Measurements from ENCODE around the gene SLC38A8. TPM values are rescaled to one million over a fixed set of nuclear protein-coding genes. Genes with fewer than 3 reads are reported as not detected.

Gene SLC38A8
- total RNA-seq, 1 experiment from 2014 or later, result not detected

DNA sequence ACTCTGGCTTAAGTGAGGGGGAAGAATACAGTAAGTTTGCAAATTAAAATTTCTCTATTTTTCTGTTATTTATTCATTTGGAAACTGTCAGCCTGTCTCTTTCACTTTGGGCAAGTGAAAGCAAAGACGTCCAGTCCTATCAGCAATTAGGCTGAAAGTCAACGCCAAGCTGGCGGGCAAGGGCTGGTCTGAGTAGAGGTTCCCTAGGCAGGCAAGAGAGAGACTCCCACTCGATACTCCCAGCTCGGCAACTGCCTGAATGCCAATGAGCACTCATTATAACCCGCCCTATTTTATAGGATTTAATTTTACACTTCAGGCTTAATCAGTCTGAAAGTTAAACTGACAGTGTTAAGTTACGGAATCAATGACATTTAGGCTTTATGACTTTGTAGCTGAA, 14.3 kb upstream of the SLC38A8 start:
- no peak overlapping the region for H3K4me3 ChIP-seq
- no peaks in the 10 kb centered on the region for H3K9me3 ChIP-seq
- no peaks in the 10 kb centered on the region; the same call in 1 of the 2 replicates for H3K36me3 ChIP-seq
- no peaks in the 10 kb centered on the region for H3K27me3 ChIP-seq
- DNase-seq, result no peak

GRCh38 chr16:84055801-84056634, 13.4 kb upstream of the SLC38A8 start:
- no peaks in the 10 kb centered on the region for H3K27me3 ChIP-seq

DNA sequence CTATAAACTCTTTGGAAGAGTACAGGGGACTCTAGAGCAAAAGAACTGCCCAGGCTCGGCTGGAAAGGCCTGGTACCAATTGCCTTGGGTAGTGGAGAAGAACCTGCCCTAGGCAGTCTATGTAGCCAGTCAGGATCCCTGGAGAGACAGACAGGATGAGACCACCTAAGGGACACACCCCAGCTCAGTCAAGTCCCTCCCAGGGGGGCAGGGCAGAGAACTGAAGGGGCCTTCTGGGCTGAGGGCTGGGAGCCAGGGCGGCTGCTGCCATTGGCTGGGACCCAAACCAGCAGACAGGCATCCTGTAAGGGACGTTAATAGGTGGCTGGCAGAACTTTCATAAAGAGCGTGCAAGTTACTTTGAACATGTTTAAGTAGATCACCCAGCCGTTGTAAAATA, 12.8 kb upstream of the SLC38A8 start:
- no peak overlapping the region for H3K4me3 ChIP-seq
- H3K27me3 ChIP-seq, result no peaks in the 10 kb centered on the region
- DNase-seq, result no peak
- no peaks in the 10 kb centered on the region; the same call in 1 of the 2 replicates for H3K36me3 ChIP-seq
- no peaks in the 10 kb centered on the region for H3K9me3 ChIP-seq

More at GRCh38 chr16:84055801-84056634, 13.4 kb upstream of the SLC38A8 start:
- Histone ChIP-seq H3K9me3 (no peaks in the 10 kb centered on the region), H3K4me3 (no peak overlapping the region), H3K36me3 (no peaks in the 10 kb centered on the region; the same call in 1 of the 2 replicates)
- no peak for DNase-seq

GRCh38 chr16:84054916-84055315, 12.3 kb upstream of the SLC38A8 start:
- no peaks in the 10 kb centered on the region; the same call in 1 of the 2 replicates for H3K36me3 ChIP-seq
- DNase-seq, result no peak
- no peaks in the 10 kb centered on the region for H3K9me3 ChIP-seq
- no peaks in the 10 kb centered on the region for H3K27me3 ChIP-seq
- no peak overlapping the region for H3K4me3 ChIP-seq

DNA sequence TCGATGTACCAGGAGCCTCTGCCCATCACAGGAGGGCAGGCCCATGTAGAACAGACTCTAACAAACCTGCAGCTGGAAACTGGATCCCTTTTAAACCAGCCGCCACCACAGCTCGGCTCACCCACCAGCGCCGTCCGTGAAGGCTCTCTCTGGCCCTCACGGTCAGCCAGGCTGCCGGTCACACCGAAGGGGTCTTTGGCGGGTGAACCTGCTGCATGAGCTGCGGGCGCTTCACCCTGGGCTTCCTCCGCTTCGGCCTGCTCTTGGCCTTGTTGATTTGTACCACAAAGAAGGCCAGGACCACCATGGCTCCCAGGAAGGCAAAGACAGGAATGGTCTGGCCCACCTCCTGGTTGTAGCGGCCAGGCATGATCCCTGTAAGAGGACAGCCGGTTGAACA, 11.7 kb upstream of the SLC38A8 start:
- no peak overlapping the region for H3K4me3 ChIP-seq
- no peaks in the 10 kb centered on the region; the same call in 1 of the 2 replicates for H3K36me3 ChIP-seq
- no peak for DNase-seq
- no peaks in the 10 kb centered on the region for H3K27me3 ChIP-seq
- H3K9me3 ChIP-seq, result no peaks in the 10 kb centered on the region

DNA sequence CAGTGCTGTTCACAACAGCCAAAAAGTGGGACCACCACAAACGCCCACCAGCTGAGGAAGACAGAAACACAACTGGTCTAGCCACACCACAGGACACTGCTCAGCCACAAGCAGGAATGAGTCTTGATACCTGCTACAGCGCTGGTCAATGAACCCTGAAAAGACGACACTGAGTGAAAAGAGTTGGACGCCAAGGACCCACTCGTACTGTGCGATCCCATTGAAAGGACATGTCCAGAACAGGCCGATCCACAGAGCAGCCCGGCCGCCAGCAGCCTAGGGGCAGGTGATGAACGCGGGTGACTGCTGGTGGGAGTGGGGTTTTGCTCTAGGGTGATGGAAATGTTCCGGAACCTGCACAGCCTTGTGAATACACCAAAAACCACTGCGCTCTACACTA, 10.6 kb upstream of the SLC38A8 start:
- DNase-seq, result no peak
- Histone ChIP-seq H3K4me3 (no peak overlapping the region), H3K27me3 (no peaks in the 10 kb centered on the region), H3K36me3 (no peaks in the 10 kb centered on the region; the same call in 1 of the 2 replicates), H3K9me3 (no peaks in the 10 kb centered on the region)

DNA sequence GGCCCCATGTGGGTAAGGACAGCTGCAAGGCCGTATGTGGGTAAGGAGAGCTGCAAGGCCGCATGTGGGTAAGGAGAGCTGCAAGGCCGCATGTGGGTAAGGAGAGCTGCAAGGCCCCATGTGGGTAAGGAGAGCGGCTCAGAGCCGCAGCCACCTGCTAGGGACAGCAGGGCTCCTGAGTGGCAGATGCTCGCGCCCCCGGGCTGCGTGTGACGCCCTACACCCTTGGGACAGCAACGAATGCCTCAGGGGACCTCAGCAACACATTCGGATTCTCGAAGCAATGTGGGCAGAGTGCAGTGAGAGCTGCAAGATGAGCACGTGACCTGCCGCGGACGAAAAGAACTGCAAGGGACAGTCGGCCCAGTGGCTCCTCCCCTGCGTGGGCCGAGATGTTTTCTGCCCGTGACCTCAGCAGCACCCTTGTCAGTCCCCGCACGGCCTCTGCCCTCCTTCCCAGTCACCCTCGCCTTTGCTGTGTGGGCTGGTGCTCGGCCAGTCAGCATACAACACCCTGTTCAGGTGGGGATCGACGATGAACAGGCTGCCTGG, 9.6 kb upstream of the SLC38A8 start:
- H3K27me3 ChIP-seq, result no peaks in the 10 kb centered on the region
- no peak for DNase-seq
- no peaks in the 10 kb centered on the region for H3K9me3 ChIP-seq
- no peak overlapping the region for H3K4me3 ChIP-seq
- no peaks in the 10 kb centered on the region; the same call in 1 of the 2 replicates for H3K36me3 ChIP-seq

- Histone ChIP-seq H3K9me3 (no peaks in the 10 kb centered on the region), H3K36me3 (no peaks in the 10 kb centered on the region; the same call in 1 of the 2 replicates), H3K27me3 (no peaks in the 10 kb centered on the region), H3K4me3 (no peak overlapping the region)
- DNase-seq, result no peak
Observed at GRCh38 chr16:84050316-84050715, 7.7 kb upstream of the SLC38A8 start.

DNA sequence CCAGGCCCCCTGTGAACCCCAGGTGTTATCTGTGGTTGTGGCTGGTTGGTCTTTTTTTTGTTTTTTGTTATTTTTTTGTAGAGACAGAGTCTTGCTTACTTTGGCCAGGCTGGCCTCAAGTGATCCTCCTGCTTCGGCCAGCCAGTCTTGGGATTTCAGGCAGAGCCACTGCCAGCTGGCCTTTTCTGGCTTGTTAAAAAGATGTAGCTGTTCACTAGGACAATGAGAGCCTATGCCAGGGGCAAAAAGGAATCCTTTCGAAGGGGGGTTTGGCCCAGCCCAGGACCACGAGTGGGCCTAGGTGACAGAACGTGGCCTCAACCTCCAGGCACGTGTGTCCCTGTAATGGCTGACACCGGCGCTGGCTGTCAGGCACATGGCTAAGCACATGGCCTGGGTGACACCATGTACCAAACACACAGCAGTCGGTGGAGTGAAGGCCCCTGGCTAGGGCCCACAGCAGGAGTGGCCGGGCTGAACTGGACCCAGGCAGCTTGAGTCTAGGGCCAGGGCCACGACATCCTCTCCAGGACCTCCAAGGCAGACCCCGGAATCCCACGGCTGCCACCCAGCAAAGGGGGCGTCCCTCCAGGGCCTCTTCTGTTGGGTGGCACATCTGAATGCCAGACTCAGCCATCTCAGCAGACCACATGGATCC, 6.9 kb upstream of the SLC38A8 start:
- H3K9me3 ChIP-seq, result no peaks in the 10 kb centered on the region
- H3K27me3 ChIP-seq, result no peaks in the 10 kb centered on the region
- no peak overlapping the region for H3K4me3 ChIP-seq
- no peaks in the 10 kb centered on the region for H3K36me3 ChIP-seq
- no peak for DNase-seq

DNA sequence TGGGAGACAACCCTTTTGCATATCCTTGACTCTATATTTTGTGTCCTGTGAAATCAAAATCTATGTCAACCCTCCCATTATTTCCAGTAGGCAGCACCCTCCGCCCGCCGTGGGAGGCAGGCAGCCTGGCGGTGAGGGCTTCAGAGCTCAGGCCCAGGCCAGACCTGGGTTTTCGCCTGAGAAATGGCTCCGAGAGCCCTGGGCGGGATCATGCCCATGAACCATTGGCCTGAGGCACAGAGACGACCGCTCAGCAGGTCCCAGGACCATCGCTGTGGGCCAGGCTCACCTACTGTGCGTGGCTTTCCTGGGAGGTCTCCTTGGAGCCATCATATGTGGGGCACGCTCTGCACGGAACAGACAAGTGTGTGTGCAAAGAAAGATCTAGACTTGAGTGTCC, 6.3 kb upstream of the SLC38A8 start:
- no peak for DNase-seq
- H3K4me3 ChIP-seq, result no peak overlapping the region
- H3K36me3 ChIP-seq, result no peaks in the 10 kb centered on the region
- no peaks in the 10 kb centered on the region for H3K27me3 ChIP-seq
- H3K9me3 ChIP-seq, result no peaks in the 10 kb centered on the region

GRCh38 chr16:84048270-84048669, 5.7 kb upstream of the SLC38A8 start:
- no peak for DNase-seq
- no peaks in the 10 kb centered on the region for H3K36me3 ChIP-seq
- H3K27me3 ChIP-seq, result no peaks in the 10 kb centered on the region
- H3K4me3 ChIP-seq, result no peak overlapping the region
- H3K9me3 ChIP-seq, result no peaks in the 10 kb centered on the region

DNA sequence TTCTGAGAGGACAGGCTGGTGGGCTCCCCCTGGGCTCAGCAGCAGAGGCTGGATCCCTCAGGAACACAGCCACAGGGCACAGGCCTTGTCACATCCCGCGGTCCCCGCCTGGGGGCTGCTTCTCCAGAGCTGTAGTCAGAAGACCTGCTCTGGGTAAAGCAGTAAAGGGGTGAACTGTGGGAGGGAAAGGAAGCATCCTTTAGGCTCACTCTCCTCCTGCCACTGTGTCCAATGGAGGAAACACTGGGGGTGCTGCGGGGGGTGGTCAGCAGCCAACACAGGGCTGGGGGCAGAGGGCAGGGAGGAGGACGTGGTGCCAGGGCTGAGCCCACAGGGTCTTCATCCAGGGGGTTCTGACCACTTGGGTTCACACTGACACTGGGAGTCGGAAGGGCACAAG, 5.0 kb upstream of the SLC38A8 start:
- Histone ChIP-seq H3K36me3 (no peaks in the 10 kb centered on the region), H3K9me3 (no peaks in the 10 kb centered on the region), H3K27me3 (no peaks in the 10 kb centered on the region), H3K4me3 (no peak overlapping the region)
- DNase-seq, result no peak

DNA sequence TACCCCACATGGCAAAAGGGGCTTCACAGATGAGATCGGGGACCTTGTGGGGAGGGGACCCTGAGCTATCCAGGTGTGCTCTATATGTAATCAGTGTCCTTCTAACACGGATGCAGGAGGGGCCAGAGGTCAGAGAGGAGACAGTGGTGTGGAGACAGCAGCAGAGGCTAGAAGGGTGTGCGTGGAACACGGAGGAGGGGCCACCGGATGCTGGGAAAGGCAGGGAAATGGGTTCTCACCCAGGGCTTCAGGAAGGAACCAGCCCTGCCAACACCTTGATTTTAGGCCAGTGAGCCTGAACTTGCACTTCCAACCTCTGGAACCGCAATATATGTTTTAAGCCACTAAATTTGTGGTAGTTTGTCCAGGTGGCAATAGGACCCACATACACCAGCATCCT, 4.6 kb upstream of the SLC38A8 start:
- H3K4me3 ChIP-seq, result no peak overlapping the region
- no peak for DNase-seq
- no peaks in the 10 kb centered on the region for H3K27me3 ChIP-seq
- H3K36me3 ChIP-seq, result no peaks in the 10 kb centered on the region
- no peaks in the 10 kb centered on the region for H3K9me3 ChIP-seq

DNA sequence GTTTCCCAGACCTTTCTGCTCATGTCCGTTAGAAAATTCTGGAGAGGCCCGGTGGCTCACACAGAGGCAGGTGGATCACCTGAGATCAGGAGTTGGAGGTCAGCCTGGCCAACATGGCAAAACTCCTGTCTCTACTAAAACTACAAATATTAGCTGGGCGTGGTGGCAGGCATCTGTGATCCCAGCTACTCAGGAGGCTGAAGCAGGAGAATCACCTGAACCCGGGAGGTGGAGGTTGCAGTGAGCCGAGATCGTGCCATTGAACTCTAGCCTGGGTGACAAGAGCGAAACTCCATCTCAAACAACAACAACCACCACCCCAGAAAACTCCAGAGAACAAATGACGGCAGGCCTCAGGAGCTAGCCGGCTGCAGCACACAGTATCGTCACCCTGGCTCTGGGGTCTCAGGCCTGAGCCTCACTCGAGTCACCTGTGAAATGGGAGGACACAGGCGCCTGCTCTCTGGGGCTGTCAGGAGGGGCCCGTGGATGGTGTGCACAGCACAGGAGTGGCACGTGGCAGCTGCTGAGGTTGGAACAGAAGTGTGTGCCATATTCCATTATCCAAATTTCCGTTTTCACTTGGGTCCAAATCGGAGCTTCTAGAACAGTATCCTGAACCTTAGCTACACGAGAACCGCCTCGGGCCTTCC, 3.3 kb upstream of the SLC38A8 start:
- H3K27me3 ChIP-seq, result no peaks in the 10 kb centered on the region; the same call in 1 of the 2 replicates
- no peaks in the 10 kb centered on the region for H3K9me3 ChIP-seq
- DNase-seq, result no peak
- no peaks in the 10 kb centered on the region for H3K36me3 ChIP-seq
- no peak overlapping the region for H3K4me3 ChIP-seq

DNA sequence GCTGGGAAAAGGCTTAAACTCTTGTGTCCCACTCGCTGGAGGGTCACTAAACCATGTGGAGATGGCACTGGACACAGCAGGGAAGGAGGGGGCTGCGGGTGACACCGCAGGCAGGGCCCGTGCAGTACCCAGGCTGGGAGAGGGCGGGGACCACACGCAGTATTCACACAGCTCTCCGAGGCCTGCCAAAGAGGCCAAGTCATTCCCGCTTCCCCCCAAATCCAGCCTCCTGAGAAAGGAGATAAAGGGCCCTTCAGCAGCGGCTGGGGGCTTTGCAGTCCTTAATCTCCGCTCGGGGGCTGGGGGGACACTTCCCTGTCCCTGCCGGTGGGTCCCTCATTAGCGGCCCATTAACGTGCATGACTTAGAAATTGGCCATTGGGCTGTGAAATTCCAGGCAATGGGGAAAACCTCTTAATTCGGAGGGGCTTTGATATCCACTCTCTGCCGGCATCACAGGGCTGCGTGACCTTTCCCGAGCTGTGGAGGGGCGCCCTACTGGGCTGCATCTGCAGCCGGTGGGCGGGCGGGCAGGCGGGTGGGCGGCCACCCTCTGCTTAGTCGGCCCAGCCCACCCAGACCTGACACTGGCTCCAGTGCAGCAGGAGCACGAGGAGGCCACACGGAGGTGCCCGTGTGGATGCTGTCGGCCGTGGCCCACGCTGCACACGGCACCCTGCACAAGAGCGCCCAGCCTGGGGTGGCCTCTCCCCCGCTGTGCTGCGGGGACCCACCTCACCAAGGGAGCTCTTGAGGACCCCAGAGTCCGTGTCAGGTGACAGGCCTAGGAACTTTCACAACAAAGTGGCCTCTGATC, 2.6 kb upstream of the SLC38A8 start:
- Histone ChIP-seq H3K36me3 (no peaks in the 10 kb centered on the region), H3K27me3 (no peaks in the 10 kb centered on the region; the same call in 1 of the 2 replicates), H3K9me3 (no peaks in the 10 kb centered on the region), H3K4me3 (no peak overlapping the region)
- DNase-seq, result no peak

DNA sequence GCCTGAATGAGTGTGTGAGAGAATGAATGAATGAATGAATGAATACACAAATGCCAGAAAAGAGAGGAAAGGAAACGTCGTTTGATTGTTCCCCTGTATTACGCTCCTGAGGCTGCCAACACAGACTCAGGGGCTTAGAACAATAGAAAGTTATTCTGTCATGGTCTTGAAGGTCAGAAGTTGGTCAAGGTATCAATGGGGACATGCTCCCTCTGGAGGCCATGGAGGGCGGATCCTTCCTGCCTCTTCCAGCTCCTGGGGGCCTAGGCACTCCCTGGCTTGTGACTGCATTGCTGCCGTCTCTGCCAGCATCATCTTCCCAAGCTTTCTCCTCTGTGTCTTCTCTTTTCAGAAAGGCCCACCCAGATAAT, 1.5 kb upstream of the SLC38A8 start:
- Histone ChIP-seq H3K9me3 (no peaks in the 10 kb centered on the region), H3K36me3 (no peaks in the 10 kb centered on the region), H3K4me3 (no peak overlapping the region), H3K27me3 (no peaks in the 10 kb centered on the region; the same call in 1 of the 2 replicates)
- peak; percentile 17 for DNase-seq
